HG03103 (cell line): ENCODE data around the gene LSM10.
A peak's percentile ranks its signal among the peaks of the same experiment; 100 is the strongest.

ENCODE experiments used
- ATAC-seq: cut with Tn5 transposase; IDR thresholded peaks from one replicate; pipeline ENCODE4 v1.9.1; 2021; ENCODE audit warnings: low read depth; ENCODE audit not compliant: unreplicated experiment

Gene LSM10

GRCh38 chr1:36397378-36398230, at the start of gene LSM10:
Gene LSM10 (minus strand): TSS chr1:36397908. CDS start chr1:36394129, 3,779 bp downstream.
- ATAC-seq = peak; percentile 78

GRCh38 chr1:36447450-36447849, 49.7 kb upstream of the LSM10 start:
- ATAC-seq = no peak

- no peak for ATAC-seq
These were observed 49.0 kb upstream of the LSM10 start for GRCh38 chr1:36446746-36447145.

- no peak for ATAC-seq
These were observed 48.6 kb upstream of the LSM10 start for GRCh38 chr1:36446271-36446670.

- ATAC-seq = no peak
These were observed 45.6 kb upstream of the LSM10 start for GRCh38 chr1:36443297-36443696.

- ATAC-seq = no peak
These were observed 44.6 kb upstream of the LSM10 start for GRCh38 chr1:36442337-36442736.

- no peak for ATAC-seq
These were observed 42.9 kb upstream of the LSM10 start for GRCh38 chr1:36440646-36441045.

- ATAC-seq = no peak
These were observed 42.3 kb upstream of the LSM10 start for GRCh38 chr1:36440044-36440443.

GRCh38 chr1:36438715-36439114, 41.0 kb upstream of the LSM10 start:
- no peak for ATAC-seq

- ATAC-seq = no peak
These were observed 39.1 kb upstream of the LSM10 start for GRCh38 chr1:36436821-36437220.

GRCh38 chr1:36433102-36433501, 35.4 kb upstream of the LSM10 start:
- no peak for ATAC-seq

- no peak for ATAC-seq
These were observed 34.9 kb upstream of the LSM10 start for GRCh38 chr1:36432616-36433015.

GRCh38 chr1:36425791-36426190, 28.1 kb upstream of the LSM10 start:
- ATAC-seq = no peak

- no peak for ATAC-seq
These were observed 23.9 kb upstream of the LSM10 start for GRCh38 chr1:36421649-36422048.

GRCh38 chr1:36420836-36421317, 23.2 kb upstream of the LSM10 start:
- no peak for ATAC-seq

- no peak for ATAC-seq
These were observed 22.7 kb upstream of the LSM10 start for GRCh38 chr1:36420409-36420808.

- no peak for ATAC-seq
These were observed 21.9 kb upstream of the LSM10 start for GRCh38 chr1:36419569-36419968.

GRCh38 chr1:36419140-36419539, 21.4 kb upstream of the LSM10 start:
- ATAC-seq = no peak

- no peak for ATAC-seq
These were observed 20.2 kb upstream of the LSM10 start for GRCh38 chr1:36417931-36418330.

GRCh38 chr1:36415661-36416326, 18.1 kb upstream of the LSM10 start:
- no peak for ATAC-seq

- ATAC-seq = no peak
These were observed 16.7 kb upstream of the LSM10 start for GRCh38 chr1:36414384-36414783.
